Activated CD8-positive, alpha-beta memory T cell treated with anti-CD3 and anti-CD28 coated beads for 4 hours (primary cell): ENCODE data around the gene TMEM263.
A peak's percentile ranks its signal among the peaks of the same experiment; 100 is the strongest.
"Not testable (repeated sequence)": the region's sequence is repeated elsewhere in the genome, so short reads cannot be mapped to it uniquely, and the experiment has no call there.

Experiments
- DNase-seq, 2 donors: peaks; one replicate each; pipeline ENCODE4 v3.0.0-alpha.2; 2020; ENCODE audit warnings: low read depth in 2 of 2

Gene TMEM263

DNA sequence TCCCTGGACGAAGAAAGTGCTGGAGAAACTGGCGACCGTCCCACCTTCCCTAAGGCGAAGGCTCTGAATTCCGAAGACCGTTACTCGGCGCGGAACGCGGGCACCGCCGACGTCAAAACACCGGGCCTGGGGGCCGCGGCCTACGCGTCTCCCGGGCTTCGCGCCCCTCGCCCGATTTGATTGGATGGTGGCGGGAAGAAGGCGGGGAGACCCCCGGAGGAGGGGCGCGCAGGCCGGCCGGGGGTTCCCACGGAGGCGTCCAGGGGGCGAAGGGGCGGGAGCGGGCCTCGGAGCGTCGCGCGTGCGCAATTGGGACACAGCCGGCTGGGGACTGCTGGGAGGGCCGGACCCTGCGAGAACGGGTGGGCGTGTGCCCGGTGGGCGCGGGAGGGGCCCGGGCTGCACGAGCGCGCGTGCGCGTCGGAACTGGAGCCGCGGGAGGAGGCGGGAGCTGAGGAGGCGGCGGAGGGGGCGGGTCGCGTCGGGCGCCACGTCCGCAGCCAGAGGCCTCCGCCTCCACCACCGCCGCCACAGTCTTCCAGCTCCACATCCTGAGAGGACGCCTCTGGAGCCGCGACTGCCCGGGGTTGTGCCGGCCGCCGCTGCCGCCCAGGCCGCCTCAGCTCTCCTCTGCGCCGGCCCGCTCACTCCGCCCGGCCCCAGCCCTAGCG lies at the start of gene TMEM263:
Gene TMEM263, plus strand, starts transcription at position 531 of the 671 bp plus-strand sequence. CDS start 11,210 bp downstream, outside the sequence.
- DNase-seq: peak; percentile 86 to 88

DNA sequence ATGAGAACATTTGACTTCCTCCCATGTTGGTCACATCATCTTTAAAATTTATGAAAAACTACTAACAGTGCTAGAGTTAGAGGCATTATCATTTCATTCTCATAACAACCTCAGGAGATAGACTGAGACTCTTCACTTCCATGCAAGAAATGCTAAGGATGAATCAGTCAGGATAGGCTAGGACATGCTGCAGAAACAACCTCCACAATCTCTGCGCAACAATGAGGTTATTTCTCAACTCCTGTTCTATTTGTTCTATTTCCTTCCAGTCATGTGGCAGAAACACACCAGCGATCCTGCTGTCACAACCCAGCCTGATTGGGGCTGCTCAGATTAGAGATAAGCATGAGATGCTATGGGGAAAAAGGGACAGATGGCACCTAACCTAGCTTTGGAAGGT lies 49.0 kb upstream of the TMEM263 start:
- no peak for DNase-seq

DNA sequence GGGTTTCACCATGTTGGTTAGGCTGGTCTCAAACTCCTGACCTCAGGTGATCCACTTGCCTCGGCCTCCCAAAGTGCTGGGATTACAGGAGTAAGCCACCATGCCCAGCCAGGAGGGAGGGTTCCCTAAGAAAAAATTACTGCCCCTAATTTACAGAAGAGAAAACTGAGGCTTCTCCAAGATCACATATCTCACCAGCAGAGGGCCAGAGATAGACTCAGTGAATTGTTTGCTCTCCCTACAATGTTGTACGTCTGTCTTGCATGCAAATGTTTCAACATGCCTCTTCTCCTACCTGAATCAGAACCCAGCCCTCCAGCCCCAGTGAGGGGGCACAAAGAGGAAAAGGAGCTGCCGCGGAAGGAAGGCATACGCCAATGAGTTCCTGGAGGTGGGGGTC lies 48.3 kb upstream of the TMEM263 start:
- no peak for DNase-seq

DNA sequence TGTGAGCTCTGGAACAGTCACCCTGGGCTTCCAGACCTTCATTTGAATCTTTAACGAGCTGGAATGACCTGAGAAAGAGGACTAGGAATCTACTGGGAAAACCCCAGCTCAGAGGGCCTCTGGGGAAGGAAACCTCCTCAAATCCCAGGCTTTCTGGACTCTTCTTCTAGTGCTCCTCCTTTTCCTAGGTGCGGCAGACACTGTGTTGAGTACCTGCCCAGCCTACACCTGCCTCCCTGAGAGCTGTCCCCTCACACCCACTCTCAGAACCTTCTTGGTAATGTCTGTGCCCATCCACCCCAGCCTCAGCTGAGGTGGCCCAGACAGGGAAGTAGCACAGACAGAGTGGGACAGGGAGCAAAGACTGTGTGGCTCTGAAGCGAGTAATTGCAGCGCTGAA lies 47.9 kb upstream of the TMEM263 start:
- no peak for DNase-seq

DNA sequence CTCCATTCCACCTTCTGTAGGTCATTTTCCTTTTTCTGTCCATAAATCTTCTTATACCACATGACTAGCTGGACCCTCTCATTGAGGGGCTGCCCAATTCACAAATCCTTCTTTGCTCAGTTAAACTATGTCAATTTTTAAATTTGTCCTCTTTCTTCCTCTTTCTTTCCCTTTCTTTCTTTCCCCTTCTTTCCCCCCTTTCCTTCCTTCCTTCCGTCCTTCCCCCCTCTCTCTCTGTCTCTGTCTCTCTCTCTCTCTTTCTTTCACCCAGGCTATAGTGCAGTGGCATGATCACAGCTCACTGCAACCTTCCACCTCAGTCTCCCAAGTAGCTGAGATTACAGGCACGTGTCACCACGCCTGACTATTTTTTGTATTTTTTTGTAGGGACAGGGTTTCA lies 47.1 kb upstream of the TMEM263 start:
- no peak for DNase-seq

DNA sequence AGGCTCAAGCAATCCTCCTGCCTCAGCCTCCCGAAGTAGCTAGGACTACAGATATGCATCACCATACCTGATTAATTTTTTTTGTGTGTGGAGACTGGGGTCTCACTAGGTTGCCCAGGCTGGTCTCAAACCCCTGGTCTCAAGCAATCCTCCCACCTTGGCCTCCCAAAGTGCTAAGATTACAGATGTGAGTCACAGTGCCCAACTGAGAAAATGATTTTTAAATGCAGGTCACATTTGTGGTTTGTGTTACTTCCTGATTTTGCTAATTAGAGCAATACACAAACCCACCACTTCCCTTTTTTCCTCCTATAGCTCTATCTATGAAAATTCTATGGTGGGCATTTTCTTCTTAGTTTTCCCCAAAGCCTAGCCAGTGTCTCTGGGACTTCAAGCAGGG lies 45.5 kb upstream of the TMEM263 start:
- no peak for DNase-seq

DNA sequence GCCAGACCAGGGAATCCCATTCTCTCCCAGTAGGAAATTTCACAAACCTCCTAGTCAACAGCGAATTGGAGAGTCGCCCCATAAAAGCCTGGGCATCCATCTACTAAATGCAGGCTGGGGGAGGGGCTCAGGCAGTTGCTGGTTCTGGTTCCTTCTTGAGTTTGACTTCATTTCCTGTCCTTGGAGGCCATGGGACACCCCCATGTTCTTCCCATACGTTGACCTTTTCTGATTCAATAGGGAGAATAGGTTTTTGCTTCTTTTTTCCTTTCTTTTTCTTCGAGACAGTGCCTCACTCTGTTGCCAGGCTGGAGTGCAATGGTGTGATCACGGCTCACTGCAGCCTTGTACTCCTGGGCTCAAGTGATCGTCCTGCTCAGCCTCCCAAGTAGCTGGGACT lies 44.1 kb upstream of the TMEM263 start:
- no peak for DNase-seq

DNA sequence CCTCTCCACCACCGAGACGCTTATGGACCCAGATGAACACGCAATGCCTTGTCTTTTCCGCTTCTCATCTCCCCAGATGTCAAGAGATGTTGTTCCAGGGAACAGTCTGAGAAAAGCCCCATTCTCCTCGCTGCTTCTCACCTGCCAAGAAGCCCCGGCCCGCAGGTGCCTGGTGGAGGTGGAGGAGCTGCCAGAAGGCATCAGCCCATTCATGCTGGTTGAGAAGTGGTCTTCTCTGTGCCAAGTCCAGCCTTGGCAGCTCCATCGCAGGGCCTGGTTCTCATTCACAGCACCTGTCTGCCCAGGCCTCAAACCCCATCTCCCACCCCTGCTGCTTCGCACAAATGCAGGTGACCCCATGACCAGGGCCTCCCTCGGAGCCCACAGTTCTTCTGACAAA lies 42.3 kb upstream of the TMEM263 start:
- DNase-seq: no peak

DNA sequence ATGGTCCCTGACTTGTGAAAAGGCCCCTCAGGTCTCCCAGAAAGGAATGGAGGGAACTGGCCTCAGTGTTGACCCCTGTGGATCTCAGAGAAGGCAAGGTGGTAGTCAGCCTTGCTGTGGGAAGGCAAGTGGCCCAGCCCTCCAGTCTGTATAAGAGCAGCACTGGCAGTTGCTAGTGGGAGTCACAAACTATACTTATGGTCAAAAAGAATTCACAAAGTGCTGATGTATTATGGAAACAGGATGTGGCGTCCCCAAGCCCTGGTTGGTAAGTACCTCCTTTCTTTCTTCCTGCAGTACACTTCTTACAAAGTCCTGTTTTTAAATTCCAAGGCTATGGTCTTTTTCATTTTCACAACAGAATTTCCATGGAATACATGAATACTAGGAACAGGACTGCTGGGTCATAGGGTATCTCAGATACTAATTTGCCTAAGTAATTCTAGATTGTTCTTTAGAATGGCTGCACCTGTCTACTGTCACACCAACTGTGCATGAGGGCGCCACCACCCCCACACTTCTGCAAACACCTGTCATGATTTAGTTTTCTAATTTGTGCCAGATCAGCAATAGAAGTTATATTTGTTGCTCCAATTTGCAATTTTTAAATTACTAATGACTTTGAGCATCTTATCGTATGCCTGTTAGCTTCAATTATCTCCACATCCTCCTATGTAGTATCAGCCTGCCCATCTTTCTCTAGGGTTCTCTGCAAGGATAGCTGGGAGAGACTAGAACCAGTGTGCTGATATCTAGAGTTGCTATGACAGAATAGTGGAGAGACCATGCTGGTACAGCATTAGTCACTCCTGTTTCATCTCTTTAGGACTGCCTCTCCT lies 40.7 kb upstream of the TMEM263 start:
- no peak for DNase-seq

DNA sequence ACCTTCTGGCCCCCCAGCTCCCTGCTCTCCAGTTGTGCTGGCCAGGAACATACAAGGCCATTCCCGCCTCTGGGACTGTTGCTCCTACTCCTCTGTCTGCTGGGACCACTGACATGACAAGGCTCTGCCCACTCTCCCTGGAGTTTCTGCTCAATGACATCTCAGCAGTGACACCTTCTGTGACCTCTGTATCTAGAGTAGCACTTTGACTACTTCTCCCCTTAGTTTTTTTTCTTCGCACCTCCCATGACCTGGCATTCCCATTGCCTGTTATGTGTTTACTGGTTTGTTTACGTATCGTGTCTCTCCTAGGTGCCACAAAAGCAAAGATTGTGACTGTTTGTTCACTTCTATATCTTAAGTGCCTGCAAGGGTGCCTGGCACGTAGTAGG lies 40.1 kb upstream of the TMEM263 start:
- no peak for DNase-seq

DNA sequence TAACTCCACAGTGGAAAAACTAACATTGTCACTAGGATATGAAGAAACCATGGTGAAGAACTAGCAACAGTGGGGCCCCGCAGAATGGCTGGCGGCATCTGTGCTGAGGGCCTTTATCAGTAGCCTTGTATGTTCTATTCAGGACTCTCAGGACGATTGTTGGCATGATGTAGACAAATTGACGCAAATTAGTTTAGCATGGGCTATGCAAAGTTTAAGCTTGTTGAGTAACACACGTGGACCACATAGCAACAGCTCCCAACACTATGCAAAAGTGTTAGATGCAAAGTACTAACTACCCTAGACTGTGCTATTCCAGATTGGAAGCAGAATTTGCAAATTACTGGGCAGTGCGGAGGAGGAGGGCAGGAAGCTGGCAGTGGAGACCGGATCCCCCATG lies 38.2 kb upstream of the TMEM263 start:
- DNase-seq: no peak

DNA sequence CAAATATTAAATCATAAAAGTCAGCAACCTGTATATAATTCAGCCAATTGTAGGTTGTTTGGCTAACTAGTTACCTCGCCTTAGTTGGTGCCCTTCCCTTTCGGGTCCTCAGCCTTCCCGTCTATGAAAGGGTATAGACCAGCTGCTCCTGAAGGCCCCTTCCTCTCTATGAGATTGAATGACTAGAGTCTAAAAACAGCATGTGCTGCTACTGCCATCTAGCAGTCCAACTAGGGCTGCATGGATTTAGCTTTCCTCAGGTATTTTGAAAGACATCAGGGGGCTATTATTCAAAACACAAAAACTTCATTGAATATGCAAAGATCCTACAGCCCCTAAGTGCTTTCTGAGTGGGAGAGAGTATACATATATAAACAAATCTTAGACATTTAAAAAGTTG lies 37.0 kb upstream of the TMEM263 start:
- no peak for DNase-seq

DNA sequence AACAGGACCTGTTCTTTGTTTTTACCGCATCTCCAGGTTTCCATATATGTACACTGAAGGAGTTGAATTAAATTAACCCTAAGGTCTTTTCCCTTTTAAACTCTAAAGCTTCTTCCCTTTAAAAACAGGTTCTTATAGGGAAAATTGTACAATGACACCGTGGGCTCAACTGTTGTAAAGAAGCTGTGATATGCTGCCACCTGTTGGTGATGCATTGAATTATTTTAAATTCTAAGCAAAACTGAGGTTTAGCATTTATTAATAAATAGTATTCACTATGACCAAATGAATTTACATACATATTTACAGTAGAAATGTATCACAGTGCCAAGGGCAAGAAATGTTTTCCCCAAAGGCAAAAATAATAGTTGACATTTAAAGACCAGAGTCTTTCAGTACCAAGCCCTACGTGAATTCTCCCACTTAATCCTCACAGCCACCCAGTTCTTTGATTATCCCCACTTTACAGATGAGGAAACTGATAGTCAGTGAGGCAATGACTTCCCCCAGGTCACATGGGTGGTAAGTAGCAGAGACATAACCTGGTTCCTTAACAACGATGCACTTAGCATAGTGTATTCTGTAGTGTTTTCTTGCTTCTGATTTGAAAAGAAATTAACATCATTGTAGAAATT lies 35.7 kb upstream of the TMEM263 start:
- DNase-seq: no peak

DNA sequence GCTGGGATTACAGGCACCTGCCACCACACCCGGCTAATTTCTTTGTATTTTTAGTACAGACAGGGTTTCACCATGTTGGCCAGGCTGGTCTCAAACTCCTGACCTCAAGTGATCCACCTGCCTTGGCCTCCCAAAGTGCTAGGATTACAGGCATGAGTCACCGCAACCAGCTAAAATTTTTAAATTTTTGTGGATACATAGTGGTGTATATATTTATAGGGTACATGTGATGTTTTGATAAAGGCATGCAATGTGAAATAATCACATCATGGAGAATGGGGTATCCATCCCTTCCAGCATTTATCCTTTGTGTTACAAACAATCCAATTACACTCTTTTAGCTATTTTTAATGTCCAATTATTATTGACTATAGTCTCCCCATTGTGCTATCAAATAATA lies 33.7 kb upstream of the TMEM263 start:
- DNase-seq: not testable (repeated sequence)

DNA sequence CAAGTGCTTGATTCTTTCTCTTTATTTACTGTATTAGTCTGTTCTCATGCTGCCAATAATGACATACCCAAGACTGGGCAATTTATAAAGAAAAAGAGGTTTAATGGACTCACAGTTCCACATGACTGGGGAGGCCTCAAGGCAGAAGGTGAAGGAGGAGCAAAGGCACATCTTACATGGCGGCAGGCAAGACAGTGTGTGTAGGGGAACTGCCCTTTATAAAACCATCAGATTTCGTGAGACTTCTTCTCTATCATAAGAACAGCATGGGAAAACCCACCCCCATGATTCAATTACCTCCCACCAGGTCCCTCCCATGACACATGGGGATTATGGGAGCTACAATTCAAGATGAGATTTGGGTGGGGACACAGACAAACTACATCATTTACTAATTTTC lies 32.1 kb upstream of the TMEM263 start:
- DNase-seq: not testable (repeated sequence)

DNA sequence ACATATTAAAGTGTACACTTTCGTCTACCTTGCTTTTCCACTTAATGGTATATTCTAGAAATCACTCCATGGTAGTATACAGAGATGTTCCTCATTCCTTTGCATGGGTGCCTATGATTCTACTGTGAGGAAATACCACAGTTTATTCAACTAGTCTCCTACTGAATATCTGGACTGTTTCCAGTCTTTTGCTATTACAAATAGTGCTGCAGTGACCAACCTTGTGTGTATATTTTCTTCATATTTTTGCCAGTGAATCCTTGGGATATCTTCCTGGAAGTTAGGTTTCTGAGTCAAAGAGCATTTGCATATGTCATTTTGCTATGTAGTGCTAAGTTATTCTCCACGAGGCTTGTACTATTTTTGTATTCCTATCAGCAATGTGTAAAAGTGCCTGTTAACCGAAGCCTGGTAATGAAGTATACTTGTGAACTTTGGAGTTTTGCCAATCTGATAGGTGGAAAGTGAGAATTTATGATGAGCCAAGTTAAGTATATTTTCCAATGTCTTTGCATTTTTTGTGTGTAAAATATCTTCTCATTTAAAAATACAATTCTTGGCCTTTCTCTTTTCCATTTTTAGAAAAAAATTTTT lies 31.3 kb upstream of the TMEM263 start:
- no peak for DNase-seq

DNA sequence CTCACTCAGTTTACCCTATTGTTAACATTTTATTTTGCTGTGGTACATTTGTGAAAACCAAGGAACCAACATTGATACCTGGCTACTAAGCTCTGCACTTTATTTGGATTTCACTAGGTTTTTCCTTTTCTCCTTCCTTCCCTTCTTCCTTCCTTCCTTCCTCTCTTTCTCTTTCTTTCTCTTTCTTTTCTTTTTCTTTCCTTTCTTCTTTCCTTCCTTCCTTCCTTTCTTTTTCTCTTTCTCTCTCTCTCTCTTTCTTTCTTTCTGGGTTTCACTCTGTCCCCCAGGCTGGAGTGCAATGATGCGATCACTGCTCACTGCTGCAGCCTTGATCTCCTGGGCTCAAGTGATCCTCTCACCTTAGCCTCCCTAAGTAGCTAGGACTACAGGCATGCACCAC lies 29.1 kb upstream of the TMEM263 start:
- no peak for DNase-seq

DNA sequence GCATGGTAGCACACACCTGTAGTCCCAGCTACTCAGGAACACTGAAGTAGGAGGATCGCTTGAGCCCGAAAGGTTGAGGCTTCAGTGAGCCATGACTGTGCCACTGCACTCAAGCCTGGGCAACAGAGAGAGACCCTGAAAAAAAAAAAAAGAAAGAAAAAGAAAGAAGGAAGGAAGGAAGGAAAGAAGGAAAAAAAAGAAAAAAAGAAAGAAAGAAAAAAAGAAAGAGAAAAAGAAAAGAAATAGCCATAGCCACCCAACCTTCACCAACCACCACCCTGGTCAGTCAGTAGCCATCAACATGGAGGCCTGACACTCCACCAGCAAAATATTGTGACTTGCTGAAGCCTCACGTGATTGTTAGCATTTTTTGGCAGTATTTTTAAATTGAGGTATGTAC lies 21.4 kb upstream of the TMEM263 start:
- no peak for DNase-seq

DNA sequence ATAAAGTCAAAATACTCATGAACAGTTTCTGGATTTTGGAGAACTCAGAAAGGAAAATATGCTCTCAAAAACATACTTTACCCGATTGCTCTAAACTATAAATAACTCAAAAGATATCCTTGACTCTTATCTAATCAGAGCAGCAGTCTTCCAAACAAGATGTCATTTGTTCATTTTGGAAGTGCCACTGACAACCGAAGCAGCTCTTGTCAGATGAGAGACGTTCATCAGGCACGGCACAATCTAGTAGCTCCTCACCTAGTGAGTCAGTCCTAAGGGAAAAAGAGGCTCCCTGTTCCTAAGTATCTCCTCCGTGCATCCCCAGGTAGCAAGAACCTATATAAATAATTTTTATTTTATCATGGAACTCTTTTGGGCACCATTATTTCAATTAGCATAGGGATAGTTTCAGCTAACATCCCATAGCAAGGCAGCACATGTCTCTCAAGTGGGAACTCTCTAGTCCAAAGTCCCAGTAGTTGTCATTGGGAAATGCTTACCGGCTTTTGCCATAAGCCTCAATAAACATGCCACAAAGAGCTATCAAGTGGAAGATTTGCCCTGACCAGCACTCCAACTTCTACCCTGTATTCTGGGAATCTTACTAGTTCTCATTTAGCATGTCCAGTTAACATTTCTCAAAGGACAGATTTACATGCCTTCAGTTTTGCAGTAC lies 14.1 kb upstream of the TMEM263 start:
- DNase-seq: no peak

DNA sequence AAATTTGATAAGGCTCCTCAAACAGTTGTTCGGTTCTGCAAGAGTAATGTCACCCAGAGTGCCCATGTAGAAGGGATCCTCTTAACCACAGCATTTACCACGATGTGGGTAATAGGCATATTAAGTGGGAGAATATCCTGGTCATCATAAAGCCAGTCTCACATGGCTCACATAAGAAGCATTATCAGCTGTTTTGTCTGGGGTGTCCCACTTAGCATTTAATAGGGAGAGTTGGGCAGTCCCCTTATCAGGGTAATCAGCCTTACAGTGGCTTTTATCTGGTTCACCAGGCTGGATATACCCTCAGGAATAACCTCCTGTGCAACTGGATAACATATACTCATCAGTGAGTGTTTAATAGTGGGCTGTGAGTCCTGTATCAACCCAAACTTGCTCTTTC lies 12.9 kb upstream of the TMEM263 start:
- DNase-seq: no peak

DNA sequence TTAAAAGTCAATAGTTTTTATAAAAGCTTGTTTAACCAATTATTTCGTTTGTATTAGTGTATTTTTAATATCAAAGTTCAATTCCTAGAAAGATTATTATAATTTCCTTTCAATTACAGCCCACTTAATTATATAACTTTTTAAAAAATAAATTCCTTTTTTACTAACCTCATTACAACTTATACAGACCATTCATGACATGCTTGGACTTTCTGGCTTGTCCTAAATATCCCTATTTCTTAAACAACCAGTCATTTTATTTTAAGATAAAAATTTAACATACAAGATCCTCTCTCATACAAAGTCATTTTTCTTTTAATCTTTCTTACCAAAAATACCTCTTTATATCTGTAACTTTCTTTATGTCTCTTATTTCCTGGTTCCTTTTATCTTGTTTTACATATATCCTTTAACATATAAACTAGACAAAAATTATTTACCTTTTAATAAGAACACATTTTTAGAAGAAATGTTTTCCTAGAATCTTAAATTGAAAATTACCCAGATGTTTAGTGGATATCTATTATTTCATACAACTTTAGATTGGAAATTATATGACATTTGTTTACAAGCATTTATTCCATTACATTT lies 10.4 kb upstream of the TMEM263 start:
- DNase-seq: no peak

DNA sequence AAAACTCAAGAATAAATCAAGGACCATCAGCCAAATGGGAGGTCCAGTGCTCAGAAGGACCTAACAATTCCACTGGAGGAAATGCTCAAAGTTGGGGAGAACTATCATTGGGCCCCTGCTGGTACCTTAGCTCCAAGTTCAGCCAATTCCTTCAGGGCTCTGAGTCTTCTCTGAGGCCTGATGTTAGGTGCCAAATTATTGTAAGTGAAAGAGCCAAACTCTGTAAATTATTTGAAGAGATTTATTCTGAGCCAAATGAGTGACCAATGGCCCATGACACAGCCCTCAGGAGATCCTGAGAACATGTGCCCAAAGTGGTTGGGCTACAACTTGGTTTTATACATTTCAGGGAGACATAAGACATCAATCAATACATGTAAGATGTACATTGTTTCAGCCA lies 8.2 kb upstream of the TMEM263 start:
- no peak for DNase-seq
